HL-60/S4 treated with retinoic acid at 250 ng/mL for 4 days and 3 days (cell line): Measurements from ENCODE around the gene CENPS.
"Not testable (repeated sequence)": the region's sequence is repeated elsewhere in the genome, so short reads cannot be mapped to it uniquely, and the experiment has no call there.

Experiments used
- in situ Hi-C: fragments of 300-500 bp; cut with MboI; formaldehyde crosslinking; loops from 2 replicates; pipeline ENCODE4 v1.7.0; 2022; ENCODE audit warnings: low sequenced_read_pairs

Gene CENPS

GRCh38 chr1:10450156-10450814, 20.1 kb downstream of the CENPS start:
- in situ Hi-C loops, result no loop called here

GRCh38 chr1:10450836-10451235, 20.6 kb downstream of the CENPS start:
- in situ Hi-C loops, result no loop called here

GRCh38 chr1:10451287-10451686, 21.1 kb downstream of the CENPS start:
- in situ Hi-C loops, result no loop called here

GRCh38 chr1:10456048-10456447, 25.8 kb downstream of the CENPS start:
- in situ Hi-C loops, result no loop called here

- in situ Hi-C loops, result no loop called here
Observed at GRCh38 chr1:10456661-10457060, 26.4 kb downstream of the CENPS start.

GRCh38 chr1:10457462-10457861, 27.2 kb downstream of the CENPS start:
- in situ Hi-C loops, result not testable (repeated sequence)

GRCh38 chr1:10457875-10458274, 27.6 kb downstream of the CENPS start:
- in situ Hi-C loops, result no loop called here

- in situ Hi-C loops, result no loop called here
Observed at GRCh38 chr1:10459184-10459583, 29.0 kb downstream of the CENPS start.

GRCh38 chr1:10467078-10467477, 36.8 kb downstream of the CENPS start:
- in situ Hi-C loops, result no loop called here

GRCh38 chr1:10470043-10470442, 39.8 kb downstream of the CENPS start:
- in situ Hi-C loops, result no loop called here

GRCh38 chr1:10471411-10472219, 41.4 kb downstream of the CENPS start:
- in situ Hi-C loops, result no loop called here

- in situ Hi-C loops, result no loop called here
Observed at GRCh38 chr1:10472220-10473144, 42.2 kb downstream of the CENPS start, which contains the start of gene DFFA. TSS of gene DFFA (minus strand) at chr1:10472529. CDS start at chr1:10472458, 71 bp downstream.

- in situ Hi-C loops, result no loop called here
Observed at GRCh38 chr1:10473145-10473765, 43.0 kb downstream of the CENPS start.

- in situ Hi-C loops, result not testable (repeated sequence)
Observed at GRCh38 chr1:10474309-10474612, 44.0 kb downstream of the CENPS start.

- in situ Hi-C loops, result no loop called here
Observed at GRCh38 chr1:10474613-10475507, 44.6 kb downstream of the CENPS start, which contains the start of gene PEX14. TSS of gene PEX14 (plus strand) at chr1:10474950. CDS start at chr1:10474967, 17 bp downstream.

GRCh38 chr1:10475510-10475909, 45.3 kb downstream of the CENPS start:
- in situ Hi-C loops, result no loop called here

GRCh38 chr1:10479296-10479695, 49.1 kb downstream of the CENPS start:
- in situ Hi-C loops, result no loop called here

GRCh38 chr1:10480614-10481013, 50.4 kb downstream of the CENPS start:
- in situ Hi-C loops, result no loop called here

- in situ Hi-C loops, result no loop called here
Observed at GRCh38 chr1:10484521-10484920, 54.3 kb downstream of the CENPS start.
